IMR-90 (cell line): Measurements from ENCODE around the gene KRTAP29-1. TPM values are rescaled to one million over a fixed set of nuclear protein-coding genes. Genes with fewer than 3 reads are reported as not detected.

Experiments
- ATAC-seq: fragments of 200-7000 bp; cut with Tn5 transposase; 2 replicates; pipeline ENCODE4 v1.9.1; 2020; ENCODE audit warnings: low read depth, mild to moderate bottlenecking, moderate library complexity
- BruUV-seq: library from RNA; stranded (reverse); fragments of 400-500 nt; replicated peaks from 2 replicates; lab custom pipeline; 2021; lab: Mats Ljungman, UMichigan
- CTCF ChIA-PET: fragments of 300-600 bp; formaldehyde crosslinking; extraction: SDS; loops from one replicate; lab custom pipeline; 2021; ENCODE audit warnings: antibody characterized with exemption; lab: Yijun Ruan, JAX
- POLR2A ChIA-PET: fragments of 300-600 bp; sonication (Branson Sonifier 250); formaldehyde crosslinking; loops from one replicate; lab custom pipeline; 2022; ENCODE audit warnings: antibody characterized with exemption; ENCODE audit not compliant: unreplicated experiment; lab: Charles Lee
- DNase-seq: peaks from one replicate; pipeline ENCODE4 v3.0.0; 2013
- H2AFZ ChIP-seq: replicated peaks from 2 replicates; pipeline ENCODE3; 2013; ENCODE audit warnings: low read length, mild to moderate bottlenecking; ENCODE audit not compliant: poor library complexity
- H2AK5ac ChIP-seq: 2 replicates; pipeline ENCODE4 v1.6.1; 2013; ENCODE audit warnings: low read depth, low read length, inconsistent platforms
- H2AK9ac ChIP-seq: replicated peaks from 2 replicates; pipeline ENCODE3; 2013; ENCODE audit warnings: mild to moderate bottlenecking, low read depth, low read length, moderate library complexity; ENCODE audit not compliant: poor library complexity
- H2BK120ac ChIP-seq: 2 replicates; pipeline ENCODE4 v1.6.1; 2013; ENCODE audit warnings: low read depth, low read length, inconsistent platforms
- H2BK15ac ChIP-seq: 3 replicates; pipeline ENCODE4 v1.6.1; 2013; ENCODE audit warnings: low read depth, low read length, inconsistent platforms
- H2BK20ac ChIP-seq: 2 replicates; pipeline ENCODE4 v1.6.1; 2013; ENCODE audit warnings: low read depth, mild to moderate bottlenecking, inconsistent platforms, low read length, moderate library complexity
- H2BK5ac ChIP-seq: 2 replicates; pipeline ENCODE4 v1.6.1; 2013; ENCODE audit warnings: mild to moderate bottlenecking, low read depth, low read length, inconsistent platforms; ENCODE audit not compliant: poor library complexity, severe bottlenecking
- H3K14ac ChIP-seq: replicated peaks from 2 replicates; pipeline ENCODE4 v1.6.1; 2013; ENCODE audit warnings: low read depth, low read length, inconsistent platforms
- H3K18ac ChIP-seq: 2 replicates; pipeline ENCODE4 v1.6.1; 2013; ENCODE audit warnings: low read depth, low read length, control low read depth
- H3K23ac ChIP-seq: 2 replicates; pipeline ENCODE4 v1.6.1; 2013; ENCODE audit warnings: low read depth, low read length, inconsistent platforms
- H3K27ac ChIP-seq: 2 replicates; pipeline ENCODE4 v1.5.1; 2013; ENCODE audit warnings: mild to moderate bottlenecking, control low read depth, low read length; ENCODE audit not compliant: insufficient read depth
- H3K27me3 ChIP-seq: 2 replicates; pipeline ENCODE4 v1.6.1; 2013; ENCODE audit warnings: low read length; ENCODE audit not compliant: control insufficient read depth, insufficient read depth
- H3K36me3 ChIP-seq: 2 replicates; pipeline ENCODE4 v1.6.1; 2013; ENCODE audit warnings: low read length, mixed read lengths; ENCODE audit not compliant: control insufficient read depth, insufficient read depth
- H3K4ac ChIP-seq: 2 replicates; pipeline ENCODE4 v1.6.1; 2013; ENCODE audit warnings: low read depth, low read length, inconsistent platforms
- H3K4me1 ChIP-seq: 2 replicates; pipeline ENCODE4 v1.6.1; 2013; ENCODE audit warnings: low read length, mixed read lengths; ENCODE audit not compliant: control insufficient read depth, insufficient read depth
- H3K4me2 ChIP-seq: 2 replicates; pipeline ENCODE4 v1.6.1; 2013; ENCODE audit warnings: low read depth, mild to moderate bottlenecking, control low read depth, low read length, moderate library complexity
- H3K4me3 ChIP-seq: 2 replicates; pipeline ENCODE4 v1.5.1; 2013; ENCODE audit warnings: low read depth, mild to moderate bottlenecking, control low read depth, low read length, moderate library complexity; ENCODE audit not compliant: insufficient read depth
- H3K56ac ChIP-seq: 2 replicates; pipeline ENCODE4 v1.6.1; 2013; ENCODE audit warnings: low read length, inconsistent platforms; ENCODE audit not compliant: insufficient read depth; ENCODE audit errors: extremely low read depth
- H3K79me1 ChIP-seq, 2 experiments: 2 replicates each; pipeline ENCODE4 v1.6.1; 2013; ENCODE audit warnings: low read length in 2 of 2, inconsistent platforms in 1 of 2, low read depth in 1 of 2
- H3K9ac ChIP-seq: 2 replicates; pipeline ENCODE4 v1.6.1; 2013; ENCODE audit warnings: low read depth, low read length, control low read depth
- H3K9me1 ChIP-seq: 2 replicates; pipeline ENCODE4 v1.6.1; 2013; ENCODE audit warnings: low read length, inconsistent platforms; ENCODE audit not compliant: insufficient read depth
- H3K9me3 ChIP-seq: 2 replicates; pipeline ENCODE4 v1.6.1; 2013; ENCODE audit warnings: low read length; ENCODE audit not compliant: control insufficient read depth, insufficient read depth
- H4K20me1 ChIP-seq: 2 replicates; pipeline ENCODE4 v1.6.1; 2013; ENCODE audit warnings: low read length, inconsistent platforms; ENCODE audit not compliant: insufficient read depth
- H4K5ac ChIP-seq: 2 replicates; pipeline ENCODE4 v1.6.1; 2013; ENCODE audit warnings: mild to moderate bottlenecking, low read depth, low read length, control low read depth
- H4K8ac ChIP-seq, 2 experiments: 2 replicates each; pipeline ENCODE4 v1.6.1; 2013; ENCODE audit warnings: low read depth in 2 of 2, low read length in 2 of 2, control low read depth in 1 of 2, inconsistent platforms in 1 of 2
- H4K91ac ChIP-seq: 2 replicates; pipeline ENCODE4 v1.6.1; 2013; ENCODE audit warnings: low read depth, low read length, inconsistent platforms; ENCODE audit not compliant: insufficient read depth
- BHLHE40 ChIP-seq: fragments of 150-350 bp; IDR thresholded peaks from 2 replicates; pipeline ENCODE4 v1.6.1; 2016; ENCODE audit warnings: mild to moderate bottlenecking, low read depth, low read length
- CEBPB ChIP-seq: IDR thresholded peaks from 2 replicates; pipeline ENCODE4 v1.6.1; 2012; ENCODE audit warnings: low read depth, low read length, improper control_type of control experiment
- CHD1 ChIP-seq: IDR thresholded peaks from 2 replicates; pipeline ENCODE4 v1.6.1; 2012; ENCODE audit warnings: low read depth, low read length, improper control_type of control experiment
- MAFK ChIP-seq: IDR thresholded peaks from 2 replicates; pipeline ENCODE4 v1.6.1; 2012; ENCODE audit warnings: low read depth, low read length, improper control_type of control experiment
- MAZ ChIP-seq: IDR thresholded peaks from 2 replicates; pipeline ENCODE4 v1.6.1; 2012; ENCODE audit warnings: low read depth, mild to moderate bottlenecking, low read length, improper control_type of control experiment, moderate library complexity, borderline replicate concordance
- MXI1 ChIP-seq: IDR thresholded peaks from 2 replicates; pipeline ENCODE4 v1.6.1; 2012; ENCODE audit warnings: low read depth, mild to moderate bottlenecking, low read length, moderate library complexity, borderline replicate concordance
- NFE2L2 ChIP-seq: fragments of 150-350 bp; IDR thresholded peaks from 2 replicates; pipeline ENCODE4 v1.6.1; 2016; ENCODE audit warnings: low read depth, mild to moderate bottlenecking, low read length
- POLR2A ChIP-seq: IDR thresholded peaks from 2 replicates; pipeline ENCODE4 v1.6.1; 2012; ENCODE audit warnings: mild to moderate bottlenecking, low read depth, low read length
- RAD21 ChIP-seq: IDR thresholded peaks from 2 replicates; pipeline ENCODE4 v1.6.1; 2012; ENCODE audit warnings: low read length, improper control_type of control experiment
- RCOR1 ChIP-seq: IDR thresholded peaks from 2 replicates; pipeline ENCODE4 v1.6.1; 2012; ENCODE audit warnings: mild to moderate bottlenecking, low read length, improper control_type of control experiment; ENCODE audit not compliant: insufficient replicate concordance
- RFX5 ChIP-seq: IDR thresholded peaks from 2 replicates; pipeline ENCODE4 v1.8.0; 2012; ENCODE audit warnings: low read depth, mild to moderate bottlenecking, low read length, moderate library complexity
- SMC3 ChIP-seq: fragments of 150-350 bp; IDR thresholded peaks from 2 replicates; pipeline ENCODE4 v1.6.1; 2016; ENCODE audit warnings: low read depth, mild to moderate bottlenecking, antibody characterized with exemption, low read length, moderate library complexity
- dilution Hi-C: fragments of 300-500 bp; cut with HindIII; formaldehyde crosslinking; loops from one replicate; pipeline ENCODE4 v1.14.3; 2018; ENCODE audit warnings: low sequenced_read_pairs; ENCODE audit not compliant: unreplicated experiment
- in situ Hi-C: fragments of 300-500 bp; cut with MboI; formaldehyde crosslinking; loops from 3 replicates; pipeline ENCODE4 v1.14.3; 2019; ENCODE audit warnings: low sequenced_read_pairs, inconsistent platforms, mixed read lengths
- intact Hi-C: fragments of 100-400 bp; cut with micrococcal nuclease; formaldehyde crosslinking; loops from 2 replicates; pipeline ENCODE4 v1.10.0; 2022
- polyA plus RNA-seq, 3 experiments: library from polyadenylated mRNA; depleted of rRNA; stranded (reverse); fragments of >200 nt; gene quantifications; 2 replicates each; pipeline ENCODE4 v1.2.3, GENCODE V29; 2012; ENCODE audit warnings: low replicate concordance in 1 of 3
- total RNA-seq: library from RNA; depleted of rRNA; stranded (reverse); fragments of >200 nt; gene quantifications from 2 replicates; pipeline ENCODE4 v1.2.3, GENCODE V29; 2012
- TF ChIP-seq, protein P1 (sequence below): fragments of 150-350 bp; IDR thresholded peaks from 2 replicates; pipeline ENCODE4 v1.6.1; 2016; ENCODE audit warnings: low read depth, mild to moderate bottlenecking, low read length, moderate library complexity, borderline replicate concordance
- TF ChIP-seq, protein P2 (sequence below): conservative IDR thresholded peaks from 2 replicates; pipeline ENCODE4 v1.5.1; 2012; ENCODE audit warnings: mild to moderate bottlenecking, low read depth, low read length, improper control_type of control experiment
- TF ChIP-seq, protein P3 (sequence below): fragments of 150-350 bp; IDR thresholded peaks from 2 replicates; pipeline ENCODE4 v1.6.1; 2017; ENCODE audit warnings: mild to moderate bottlenecking, antibody characterized with exemption, low read length, low read depth

The KRTAP29-1 gene
- total and polyA plus RNA-seq, 2 of the 4 experiments (the other 2 are of a cell fraction) = not detected

DNA sequence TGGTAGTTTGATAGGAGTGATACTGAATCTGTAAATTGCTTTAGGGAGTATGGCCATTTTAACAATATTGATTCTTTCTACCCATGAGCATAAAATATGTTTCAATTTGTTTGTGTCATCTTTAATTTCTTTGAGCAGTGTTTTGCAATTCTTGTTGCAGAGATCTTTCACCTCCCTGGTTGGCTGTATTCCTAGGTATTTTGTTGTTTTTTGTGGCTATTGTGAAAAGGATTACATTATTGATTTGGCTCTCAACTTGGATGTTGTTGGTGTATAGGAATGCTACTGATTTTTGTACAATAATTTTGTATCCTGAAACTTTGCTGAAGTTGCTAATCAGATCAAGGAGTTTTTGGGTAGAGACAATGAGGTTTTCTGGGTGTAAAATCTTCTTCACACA is 44.2 kb downstream of the KRTAP29-1 start:
- H2BK20ac ChIP-seq = no peak overlapping the region
- intact Hi-C loops (no loop called here), dilution Hi-C loops (no loop called here), in situ Hi-C loops (no loop called here)
- BruUV-seq = no TSS peak
- no peak for DNase-seq
- H2AK9ac ChIP-seq = no peak overlapping the region
- H3K14ac ChIP-seq = no peak overlapping the region
- no peaks in the 10 kb centered on the region for H4K20me1 ChIP-seq
- H3K9me1 ChIP-seq = no peaks in the 10 kb centered on the region
- no peaks in the 10 kb centered on the region for H3K9me3 ChIP-seq
- H4K5ac ChIP-seq = no peak overlapping the region
- peaks cover 13% of the 10 kb centered on the region for H3K27me3 ChIP-seq
- H3K4ac ChIP-seq = no peak overlapping the region
- no peak overlapping the region for H3K4me2 ChIP-seq
- H4K8ac ChIP-seq = no peak overlapping the region
- no peak overlapping the region for H3K4me3 ChIP-seq
- ATAC-seq = no peak
- H3K9ac ChIP-seq = no peak overlapping the region
- H2BK5ac ChIP-seq = no peak overlapping the region
- no peak overlapping the region for H3K27ac ChIP-seq
- H3K36me3 ChIP-seq = no peaks in the 10 kb centered on the region
- H2AK5ac ChIP-seq = no peak overlapping the region
- no peak overlapping the region for H3K56ac ChIP-seq
- no peak overlapping the region for H3K18ac ChIP-seq
- H2BK120ac ChIP-seq = no peak overlapping the region
- no peak overlapping the region for H3K23ac ChIP-seq
- H3K79me1 ChIP-seq = no peaks in the 10 kb centered on the region
- H4K91ac ChIP-seq = no peak overlapping the region
- H2AFZ ChIP-seq = no peak overlapping the region
- no peaks in the 10 kb centered on the region for H3K4me1 ChIP-seq
- no peak for TF ChIP-seq CEBPB
- TF ChIP-seq MAFK = no peak
- TF ChIP-seq, protein P1, sequence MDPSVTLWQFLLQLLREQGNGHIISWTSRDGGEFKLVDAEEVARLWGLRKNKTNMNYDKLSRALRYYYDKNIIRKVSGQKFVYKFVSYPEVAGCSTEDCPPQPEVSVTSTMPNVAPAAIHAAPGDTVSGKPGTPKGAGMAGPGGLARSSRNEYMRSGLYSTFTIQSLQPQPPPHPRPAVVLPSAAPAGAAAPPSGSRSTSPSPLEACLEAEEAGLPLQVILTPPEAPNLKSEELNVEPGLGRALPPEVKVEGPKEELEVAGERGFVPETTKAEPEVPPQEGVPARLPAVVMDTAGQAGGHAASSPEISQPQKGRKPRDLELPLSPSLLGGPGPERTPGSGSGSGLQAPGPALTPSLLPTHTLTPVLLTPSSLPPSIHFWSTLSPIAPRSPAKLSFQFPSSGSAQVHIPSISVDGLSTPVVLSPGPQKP = no peak
- no peak for TF ChIP-seq RFX5
- TF ChIP-seq RCOR1 = no peak
- no peak for TF ChIP-seq SMC3
- TF ChIP-seq BHLHE40 = no peak
- TF ChIP-seq MAZ = no peak
- TF ChIP-seq NFE2L2 = no peak
- no peak for TF ChIP-seq CHD1
- TF ChIP-seq, protein P2, sequence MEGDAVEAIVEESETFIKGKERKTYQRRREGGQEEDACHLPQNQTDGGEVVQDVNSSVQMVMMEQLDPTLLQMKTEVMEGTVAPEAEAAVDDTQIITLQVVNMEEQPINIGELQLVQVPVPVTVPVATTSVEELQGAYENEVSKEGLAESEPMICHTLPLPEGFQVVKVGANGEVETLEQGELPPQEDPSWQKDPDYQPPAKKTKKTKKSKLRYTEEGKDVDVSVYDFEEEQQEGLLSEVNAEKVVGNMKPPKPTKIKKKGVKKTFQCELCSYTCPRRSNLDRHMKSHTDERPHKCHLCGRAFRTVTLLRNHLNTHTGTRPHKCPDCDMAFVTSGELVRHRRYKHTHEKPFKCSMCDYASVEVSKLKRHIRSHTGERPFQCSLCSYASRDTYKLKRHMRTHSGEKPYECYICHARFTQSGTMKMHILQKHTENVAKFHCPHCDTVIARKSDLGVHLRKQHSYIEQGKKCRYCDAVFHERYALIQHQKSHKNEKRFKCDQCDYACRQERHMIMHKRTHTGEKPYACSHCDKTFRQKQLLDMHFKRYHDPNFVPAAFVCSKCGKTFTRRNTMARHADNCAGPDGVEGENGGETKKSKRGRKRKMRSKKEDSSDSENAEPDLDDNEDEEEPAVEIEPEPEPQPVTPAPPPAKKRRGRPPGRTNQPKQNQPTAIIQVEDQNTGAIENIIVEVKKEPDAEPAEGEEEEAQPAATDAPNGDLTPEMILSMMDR = no peak
- TF ChIP-seq, protein P3, sequence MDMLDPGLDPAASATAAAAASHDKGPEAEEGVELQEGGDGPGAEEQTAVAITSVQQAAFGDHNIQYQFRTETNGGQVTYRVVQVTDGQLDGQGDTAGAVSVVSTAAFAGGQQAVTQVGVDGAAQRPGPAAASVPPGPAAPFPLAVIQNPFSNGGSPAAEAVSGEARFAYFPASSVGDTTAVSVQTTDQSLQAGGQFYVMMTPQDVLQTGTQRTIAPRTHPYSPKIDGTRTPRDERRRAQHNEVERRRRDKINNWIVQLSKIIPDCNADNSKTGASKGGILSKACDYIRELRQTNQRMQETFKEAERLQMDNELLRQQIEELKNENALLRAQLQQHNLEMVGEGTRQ = no peak
- no peak for TF ChIP-seq MXI1
- TF ChIP-seq RAD21 = no peak
- no peak for TF ChIP-seq POLR2A
- ChIA-PET POLR2A (no interaction called here), CTCF (no interaction called here)
- H2BK15ac ChIP-seq = no peak overlapping the region
